H1 (cell line): ENCODE measurements around the gene NEDD4L. TPM values are rescaled to one million over a fixed set of nuclear protein-coding genes. Genes with fewer than 3 reads are reported as not detected.
A peak's percentile ranks its signal among the peaks of the same experiment; 100 is the strongest.

Source experiments
- CTCF ChIA-PET: fragments of 300-600 bp; sonication (Branson Sonifier 250); formaldehyde crosslinking; loops from one replicate; lab custom pipeline; 2021; ENCODE audit not compliant: partially characterized antibody; lab: Charles Lee
- POLR2A ChIA-PET: fragments of 300-600 bp; sonication (Branson Sonifier 250); formaldehyde crosslinking; loops from one replicate; lab custom pipeline; 2021; ENCODE audit warnings: inconsistent platforms; ENCODE audit not compliant: partially characterized antibody; lab: Charles Lee
- DNase-seq, 2 experiments: peaks; one replicate each; pipeline versions ENCODE4 v3.0.0 to v3.0.0-alpha.2; 2010 to 2022; ENCODE audit warnings: low spot score in 2 of 2, low read depth in 1 of 2, mixed read lengths in 1 of 2
- FAIRE-seq: peaks from 2 replicates; lab custom pipeline; 2011; peaks lifted over from hg19 to GRCh38; lab: Jason Lieb, UNC
- H2AFZ ChIP-seq: 2 replicates; pipeline ENCODE4 v1.8.1; 2012; ENCODE audit warnings: low read length, inconsistent platforms
- H2AK5ac ChIP-seq: 2 replicates; pipeline ENCODE4 v1.6.1; 2013; ENCODE audit warnings: low read depth, low read length
- H2BK120ac ChIP-seq: replicated peaks from 2 replicates; pipeline ENCODE3; 2013; ENCODE audit warnings: low read depth, low read length, inconsistent platforms
- H2BK12ac ChIP-seq: 2 replicates; pipeline ENCODE4 v1.6.1; 2013; ENCODE audit warnings: low read depth, low read length
- H2BK15ac ChIP-seq: 2 replicates; pipeline ENCODE4 v1.6.1; 2013; ENCODE audit warnings: low read length
- H2BK20ac ChIP-seq: 2 replicates; pipeline ENCODE4 v1.6.1; 2013; ENCODE audit warnings: low read length
- H2BK5ac ChIP-seq: 2 replicates; pipeline ENCODE4 v1.6.1; 2013; ENCODE audit warnings: low read depth, low read length
- H3K14ac ChIP-seq: 2 replicates; pipeline ENCODE4 v1.6.1; 2013; ENCODE audit warnings: inconsistent platforms; ENCODE audit not compliant: insufficient read length
- H3K18ac ChIP-seq: 2 replicates; pipeline ENCODE4 v1.6.1; 2013; ENCODE audit warnings: low read length; ENCODE audit errors: extremely low read depth
- H3K23ac ChIP-seq: 2 replicates; pipeline ENCODE4 v1.6.1; 2013; ENCODE audit warnings: inconsistent platforms; ENCODE audit not compliant: insufficient read length
- H3K23me2 ChIP-seq: 2 replicates; pipeline ENCODE4 v1.6.1; 2013; ENCODE audit warnings: low read depth, low read length
- H3K27ac ChIP-seq: 2 replicates; pipeline ENCODE4 v1.6.1; 2011; ENCODE audit warnings: low read depth, low read length, inconsistent platforms
- H3K27me3 ChIP-seq, 4 experiments: replicated peaks in 1 of 4; 1 replicate in 1 of 4; 2 replicates in 3 of 4; pipeline versions ENCODE4 v1.6.1 to v1.8.1; 2011 to 2013; ENCODE audit warnings: low read length in 3 of 4, mild to moderate bottlenecking in 3 of 4, inconsistent platforms in 2 of 4, mixed read lengths in 2 of 4, moderate library complexity in 1 of 4; ENCODE audit not compliant: control insufficient read depth in 3 of 4, insufficient read depth in 3 of 4; ENCODE audit errors: extremely low read depth in 1 of 4
- H3K36me3 ChIP-seq, 4 experiments: 2 replicates each; pipeline versions ENCODE4 v1.6.1 to v1.8.1; 2011 to 2013; ENCODE audit warnings: mild to moderate bottlenecking in 4 of 4, low read length in 3 of 4, moderate library complexity in 2 of 4, control low read depth in 1 of 4, inconsistent platforms in 1 of 4; ENCODE audit not compliant: insufficient read depth in 4 of 4, control insufficient read depth in 2 of 4
- H3K4ac ChIP-seq: replicated peaks from 2 replicates; pipeline ENCODE3; 2013; ENCODE audit warnings: low read length, low read depth, mixed read lengths, inconsistent platforms; ENCODE audit not compliant: insufficient read length
- H3K4me1 ChIP-seq, 4 experiments: replicated peaks in 1 of 4; 1 replicate in 1 of 4; 2 replicates in 3 of 4; pipeline versions ENCODE4 v1.6.1 to v1.8.1; 2011 to 2013; ENCODE audit warnings: low read length in 3 of 4, inconsistent platforms in 2 of 4, mixed read lengths in 1 of 4; ENCODE audit not compliant: insufficient read depth in 4 of 4, control insufficient read depth in 3 of 4
- H3K4me2 ChIP-seq, 2 experiments: 2 replicates each; pipeline versions ENCODE4 v1.6.1 to v1.8.1; 2011 to 2013; ENCODE audit warnings: low read depth in 2 of 2, low read length in 2 of 2, control low read depth in 1 of 2, inconsistent platforms in 1 of 2, mild to moderate bottlenecking in 1 of 2; ENCODE audit not compliant: insufficient read depth in 1 of 2
- H3K4me3 ChIP-seq, 4 experiments: fragments of 200-600, 300-600 bp in 1 of 4; sonication (generic), shearing (Covaris generic), sonication (Bioruptor Twin) in 1 of 4; 2 replicates each; pipeline versions ENCODE4 v1.5.1 to v1.8.1; 2011 to 2016; ENCODE audit warnings: low read length in 4 of 4, low read depth in 3 of 4, control low read depth in 2 of 4, inconsistent platforms in 2 of 4, mild to moderate bottlenecking in 2 of 4, mixed read lengths in 1 of 4, moderate library complexity in 1 of 4; ENCODE audit not compliant: insufficient read depth in 2 of 4; ENCODE audit errors: extremely low read depth in 1 of 4
- H3K56ac ChIP-seq: replicated peaks from 2 replicates; pipeline ENCODE3; 2013; ENCODE audit warnings: low read depth, mild to moderate bottlenecking, mixed read lengths, low read length, inconsistent platforms; ENCODE audit not compliant: insufficient read length
- H3K79me1 ChIP-seq: 2 replicates; pipeline ENCODE4 v1.6.1; 2013; ENCODE audit warnings: low read depth, low read length, control low read depth
- H3K79me2 ChIP-seq, 2 experiments: 2 replicates each; pipeline versions ENCODE4 v1.6.1 to v1.8.1; 2012 to 2013; ENCODE audit warnings: low read length in 2 of 2, mild to moderate bottlenecking in 2 of 2, inconsistent platforms in 1 of 2; ENCODE audit not compliant: insufficient read depth in 2 of 2, control insufficient read depth in 1 of 2
- H3K9ac ChIP-seq, 4 experiments: replicated peaks in 1 of 4; 1 replicate in 1 of 4; 2 replicates in 3 of 4; pipeline versions ENCODE4 v1.6.1 to v1.8.1; 2011 to 2013; ENCODE audit warnings: low read depth in 3 of 4, low read length in 3 of 4, control low read depth in 2 of 4, mild to moderate bottlenecking in 2 of 4, moderate library complexity in 2 of 4, inconsistent platforms in 1 of 4; ENCODE audit errors: extremely low read depth in 1 of 4
- H3K9me3 ChIP-seq, 2 experiments: 2 replicates each; pipeline versions ENCODE4 v1.6.1 to v1.8.1; 2012 to 2013; ENCODE audit warnings: mild to moderate bottlenecking in 2 of 2, moderate library complexity in 2 of 2, control low read depth in 1 of 2, inconsistent platforms in 1 of 2, low read depth in 1 of 2, low read length in 1 of 2, mixed read lengths in 1 of 2; ENCODE audit not compliant: insufficient read depth in 2 of 2
- H4K20me1 ChIP-seq, 2 experiments: replicated peaks in 1 of 2; 2 replicates each; pipeline versions ENCODE3 to v1.8.1; 2011 to 2013; ENCODE audit warnings: inconsistent platforms in 2 of 2, low read length in 2 of 2, mild to moderate bottlenecking in 1 of 2; ENCODE audit not compliant: insufficient read depth in 2 of 2, control insufficient read depth in 1 of 2
- H4K5ac ChIP-seq: 2 replicates; pipeline ENCODE4 v1.6.1; 2013; ENCODE audit warnings: low read length, low read depth, mixed read lengths, inconsistent platforms; ENCODE audit not compliant: insufficient read length
- H4K8ac ChIP-seq: 2 replicates; pipeline ENCODE4 v1.8.0; 2013; ENCODE audit warnings: mild to moderate bottlenecking, moderate library complexity, low read length, inconsistent platforms; ENCODE audit not compliant: insufficient read depth; ENCODE audit errors: extremely low read depth
- H4K91ac ChIP-seq: replicated peaks from 2 replicates; pipeline ENCODE3; 2013; ENCODE audit warnings: low read length, mixed read lengths, inconsistent platforms; ENCODE audit not compliant: insufficient read length
- CBX8 ChIP-seq: fragments of 300-800, 300-1000 bp; sonication (generic); IDR thresholded peaks from 2 replicates; pipeline ENCODE4 v1.7.1; 2016; ENCODE audit warnings: low read depth, low read length, borderline replicate concordance
- JUN ChIP-seq: IDR thresholded peaks from 2 replicates; pipeline ENCODE4 v1.6.1; 2011; ENCODE audit warnings: low read depth, mild to moderate bottlenecking, improper control_type of control experiment, low read length
- PHF8 ChIP-seq: fragments of 200-600 bp; sonication (generic); conservative IDR thresholded peaks from 2 replicates; pipeline ENCODE4 v1.7.1; 2012; ENCODE audit warnings: low read depth, mild to moderate bottlenecking, inconsistent platforms, low read length, moderate library complexity
- POLR2A ChIP-seq, 2 experiments: IDR thresholded peaks; 1 replicate in 1 of 2; 2 replicates in 1 of 2; pipeline ENCODE4 v1.6.1; 2011; ENCODE audit warnings: low read depth in 2 of 2, low read length in 2 of 2, mild to moderate bottlenecking in 2 of 2; ENCODE audit errors: control extremely low read depth in 1 of 2
- SP1 ChIP-seq: IDR thresholded peaks from 2 replicates; pipeline ENCODE4 v1.6.1; 2011; ENCODE audit warnings: low read depth, low read length
- SRF ChIP-seq: IDR thresholded peaks from 2 replicates; pipeline ENCODE4 v1.6.1; 2011; ENCODE audit warnings: mild to moderate bottlenecking, low read depth, low read length, moderate library complexity
- SUZ12 ChIP-seq: fragments of 200-600 bp; sonication (generic); IDR thresholded peaks from 2 replicates; pipeline ENCODE4 v1.6.1; 2012; ENCODE audit warnings: mild to moderate bottlenecking, inconsistent platforms, low read length, moderate library complexity, mixed read lengths
- WGBS, 2 experiments: shearing (Covaris generic) in 1 of 2; methylation state at CpG; one replicate each; pipeline versions ENCODE4 v1.1.6 to v1.1.7; 2013 to 2015; ENCODE audit warnings: low lambda C conversion rate in 2 of 2, mixed read lengths in 2 of 2, inconsistent platforms in 1 of 2, low coverage in 1 of 2, missing lambda C conversion rate in 1 of 2; ENCODE audit not compliant: insufficient replicate concordance in 2 of 2, insufficient coverage in 1 of 2, insufficient read length in 1 of 2; ENCODE audit errors: extremely low coverage in 1 of 2, missing lambda C conversion rate in 1 of 2; 5-methylcytosine and 5-hydroxymethylcytosine counted together
- polyA plus RNA-seq, 7 experiments: library from polyadenylated mRNA; depleted of rRNA in 3 of 7; stranded (reverse) in 5 of 7; unstranded in 2 of 7; fragments of >200 nt in 5 of 7; fragments of 200-250 nt in 2 of 7; gene quantifications; 1 replicate in 5 of 7; 2 replicates in 1 of 7; 4 replicates in 1 of 7; pipeline versions ENCODE4 v1.2.1 to v1.2.3, GENCODE V29; 2011 to 2013; ENCODE audit warnings: missing spikeins in 2 of 7, mixed read lengths in 2 of 7
- total RNA-seq: library from RNA; stranded (reverse); fragmentation: NEBNext Ultra II Directional; extraction: Animal tissue kit (Norgen Biotek cat#: 25700); gene quantifications from 2 replicates; pipeline ENCODE4 v1.2.1, GENCODE V29; 2021

NEDD4L gene
- total and polyA plus RNA-seq, 2 of the 8 experiments (the other 6 are each of a cell fraction or from before 2014, with no cell fraction given), result 37.3 to 69.8 TPM

GRCh38 chr18:58201733-58202730, 158.0 kb downstream of the NEDD4L start:
- Histone ChIP-seq H3K4me2 (0 out of 4 replicates have a peak overlapping the region, but pooled peaks of 1 of the 2 experiments have one; percentile 3), H3K9me3 (no peaks in the 10 kb centered on the region), H3K27me3 (no peaks in the 10 kb centered on the region), H4K5ac (no peak overlapping the region), H3K4ac (no peak overlapping the region), H2AFZ (no peak overlapping the region), H2BK120ac (no peak overlapping the region), H3K36me3 (no peaks in the 10 kb centered on the region; a peak in 2 of 8 replicates), H3K18ac (no peak overlapping the region), H2BK20ac (no peak overlapping the region), H3K79me2 (peaks cover 0 to 83% of the 10 kb centered on the region in 2 experiments; a peak in 3 of 4 replicates), H4K20me1 (no peaks in the 10 kb centered on the region), H3K79me1 (peaks cover 9% of the 10 kb centered on the region), H2AK5ac (no peak overlapping the region), H2BK15ac (peak overlapping the region; percentile 74), H4K91ac (no peak overlapping the region), H3K14ac (no peak overlapping the region), H3K23me2 (no peaks in the 10 kb centered on the region), H3K9ac (no peak overlapping the region), H4K8ac (no peak overlapping the region), H3K4me1 (peaks cover 9 to 19% (median 15%) of the 10 kb centered on the region in 4 experiments), H3K4me3 (no peak overlapping the region), H3K23ac (no peak overlapping the region), H2BK5ac (no peak overlapping the region), H3K27ac (no peak overlapping the region), H2BK12ac (no peak overlapping the region), H3K56ac (no peak overlapping the region)
- ChIA-PET POLR2A (interaction anchor here (0.6 to 1.0 kb wide), 2 partner anchors 15 to 143 kb away, joined by 3 to 4 read pairs; no protein-coding TSS in a partner anchor), CTCF (interaction anchor here (0.6 to 1.6 kb wide), 8 partner anchors 9 to 291 kb away, joined by 3 to 5 read pairs (median 4); partner anchors contain the start of gene NEDD4L)
- TF ChIP-seq SP1 (no peak), SRF (no peak), SUZ12 (no peak), POLR2A (IDR thresholded peaks at IDR 0.05; ENCODE audit: control extremely low read depth in 1 of 2, low read depth in 2 of 2, low read length in 2 of 2) (no peak), PHF8 (no peak), CBX8 (no peak), JUN (no peak)
- 79% methylated on average over 11 of the region's 11 CpGs; no CpG with 5 or more reads in 1 of the 2 experiments for WGBS, 2 experiments
- DNase-seq, result no peak
- FAIRE-seq, result no peak
